SK-N-MC (cell line): ENCODE measurements around the gene FCHSD1.

ENCODE experiments used
- EZH2 ChIP-seq: fragments of 200-600 bp; sonication (generic); IDR thresholded peaks from one replicate; pipeline ENCODE4 v1.6.1; 2017; ENCODE audit warnings: antibody characterized with exemption
- FOXP2 ChIP-seq: optimal IDR thresholded peaks from 2 replicates; pipeline ENCODE3; 2011; ENCODE audit warnings: mild to moderate bottlenecking, moderate library complexity; ENCODE audit not compliant: insufficient read depth; ENCODE audit errors: extremely low read length, control extremely low read depth
- POLR2AphosphoS5 ChIP-seq: IDR thresholded peaks from 2 replicates; pipeline ENCODE4 v1.6.1; 2012; ENCODE audit warnings: mild to moderate bottlenecking, low read depth, low read length, borderline replicate concordance

DNA sequence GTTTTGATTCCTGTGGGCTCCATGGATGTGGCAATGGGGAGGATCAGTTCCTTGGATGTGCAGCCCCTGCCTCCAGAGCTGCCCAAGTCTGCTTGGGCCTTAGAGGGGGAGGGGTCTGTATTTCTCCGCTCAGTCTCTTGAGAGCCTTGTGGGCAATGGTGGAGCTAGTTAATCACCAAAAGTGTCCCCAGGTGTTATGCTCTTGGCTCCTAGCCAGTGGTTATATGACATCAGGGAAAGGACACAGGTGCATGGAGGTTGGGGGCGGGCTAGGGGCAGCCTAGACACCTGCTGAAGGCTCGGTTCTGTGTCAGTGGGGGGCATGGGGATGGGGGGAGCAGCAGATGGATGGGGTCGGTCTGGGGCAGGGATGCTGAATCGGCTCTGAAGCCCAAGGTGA, 43.3 kb upstream of the FCHSD1 start:
- TF ChIP-seq POLR2AphosphoS5 (no peak), EZH2 (no peak), FOXP2 (no peak)
